DOHH2 (cell line): ENCODE results near the gene RRP1.

Experiments
- EZH2phosphoT487 ChIP-seq: fragments of 200-600 bp; sonication (generic); IDR thresholded peaks from 2 replicates; pipeline ENCODE4 v1.6.1; 2017; ENCODE audit warnings: borderline replicate concordance, mild to moderate bottlenecking, antibody characterized with exemption, low read length, moderate library complexity, mixed read lengths
- TF ChIP-seq, protein P1 (sequence below): fragments of 200-600 bp; sonication (generic); IDR thresholded peaks from one replicate; pipeline ENCODE4 v1.5.1; 2014; ENCODE audit warnings: antibody characterized with exemption, mild to moderate bottlenecking, low read depth, low read length; ENCODE audit not compliant: poor library complexity, severe bottlenecking

DNA sequence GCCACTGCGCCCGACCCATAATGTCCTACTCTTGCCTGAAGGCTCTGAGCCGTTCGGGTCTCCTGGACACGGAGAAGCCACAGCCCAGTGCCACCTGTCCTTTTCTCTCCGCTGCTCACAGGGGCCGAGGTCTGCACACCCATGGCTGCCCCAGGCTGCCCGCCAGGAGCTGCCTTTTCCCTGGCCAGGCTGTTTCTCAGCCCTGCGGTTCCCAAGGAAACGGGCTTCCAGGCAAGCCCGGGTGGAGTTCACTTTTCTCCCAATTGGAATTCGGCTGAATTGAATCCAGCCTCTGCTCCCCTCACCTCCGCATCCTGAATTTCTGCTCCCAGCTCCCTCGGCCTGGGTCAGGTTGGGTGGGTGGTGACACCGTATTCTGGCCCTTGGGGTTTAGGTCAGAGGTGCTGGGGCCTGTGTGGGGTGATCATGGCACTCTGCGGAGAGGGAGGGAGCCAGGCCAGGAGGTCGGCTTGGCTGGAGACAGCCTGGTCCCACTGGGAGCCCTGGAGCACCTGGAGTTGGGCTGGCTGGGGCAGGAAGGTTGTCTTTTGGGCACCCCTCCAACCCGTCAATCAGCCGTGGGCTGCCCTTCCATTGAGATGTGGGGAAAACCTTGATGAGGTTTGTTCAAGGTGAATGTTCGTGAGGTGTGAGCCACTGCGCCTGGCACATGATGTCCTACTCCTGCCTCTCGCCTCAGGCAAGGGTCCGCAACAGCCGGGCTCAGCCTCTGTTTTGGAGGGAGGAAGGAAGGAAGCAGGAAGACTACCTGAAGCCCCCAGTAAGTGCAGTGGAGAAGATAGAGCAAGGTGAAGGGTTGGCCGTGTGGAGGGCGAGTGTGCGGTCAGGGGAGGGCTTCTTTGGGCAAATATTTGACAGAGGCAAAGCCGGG is 25.1 kb downstream of the RRP1 start:
- TF ChIP-seq, protein P1, sequence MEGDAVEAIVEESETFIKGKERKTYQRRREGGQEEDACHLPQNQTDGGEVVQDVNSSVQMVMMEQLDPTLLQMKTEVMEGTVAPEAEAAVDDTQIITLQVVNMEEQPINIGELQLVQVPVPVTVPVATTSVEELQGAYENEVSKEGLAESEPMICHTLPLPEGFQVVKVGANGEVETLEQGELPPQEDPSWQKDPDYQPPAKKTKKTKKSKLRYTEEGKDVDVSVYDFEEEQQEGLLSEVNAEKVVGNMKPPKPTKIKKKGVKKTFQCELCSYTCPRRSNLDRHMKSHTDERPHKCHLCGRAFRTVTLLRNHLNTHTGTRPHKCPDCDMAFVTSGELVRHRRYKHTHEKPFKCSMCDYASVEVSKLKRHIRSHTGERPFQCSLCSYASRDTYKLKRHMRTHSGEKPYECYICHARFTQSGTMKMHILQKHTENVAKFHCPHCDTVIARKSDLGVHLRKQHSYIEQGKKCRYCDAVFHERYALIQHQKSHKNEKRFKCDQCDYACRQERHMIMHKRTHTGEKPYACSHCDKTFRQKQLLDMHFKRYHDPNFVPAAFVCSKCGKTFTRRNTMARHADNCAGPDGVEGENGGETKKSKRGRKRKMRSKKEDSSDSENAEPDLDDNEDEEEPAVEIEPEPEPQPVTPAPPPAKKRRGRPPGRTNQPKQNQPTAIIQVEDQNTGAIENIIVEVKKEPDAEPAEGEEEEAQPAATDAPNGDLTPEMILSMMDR, result no peak
- TF ChIP-seq EZH2phosphoT487, result no peak
